Ramos (cell line): Measurements from ENCODE around the gene SYNE2.

Experiments used
- in situ Hi-C: fragments of 300-500 bp; cut with MboI; formaldehyde crosslinking; loops from one replicate; pipeline ENCODE4 v1.14.3; 2022; ENCODE audit warnings: low sequenced_read_pairs; ENCODE audit not compliant: unreplicated experiment

SYNE2 gene

GRCh38 chr14:63952053-63952932 lies 99.5 kb downstream of the SYNE2 start:
- in situ Hi-C loops: no loop called here

DNA sequence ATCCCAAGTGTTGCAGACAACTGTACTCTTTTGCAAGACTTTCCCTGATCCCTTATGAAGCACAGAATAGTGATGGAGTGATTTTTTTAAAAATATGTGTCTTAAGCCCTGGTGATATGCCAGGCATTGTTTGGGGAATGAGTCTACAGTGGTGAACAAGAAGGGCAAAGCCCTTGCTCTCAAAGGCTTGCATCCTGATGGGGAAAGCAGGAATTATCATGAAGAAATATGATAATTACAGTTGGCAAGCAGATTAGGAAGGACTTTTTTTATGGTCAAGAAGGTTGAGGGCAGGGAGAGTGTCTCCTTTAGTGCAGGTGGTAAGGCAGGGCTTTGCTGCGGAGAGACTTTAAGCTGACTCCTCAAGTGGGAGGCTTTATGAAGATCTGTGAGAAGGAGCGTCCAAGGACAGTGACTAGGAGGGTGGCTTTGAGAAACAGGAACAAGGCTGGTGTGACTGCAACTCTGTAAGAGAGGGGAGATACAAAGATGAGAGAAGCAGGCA lies 100.2 kb downstream of the SYNE2 start:
- in situ Hi-C loops: no loop called here

GRCh38 chr14:63956326-63956725 lies 103.5 kb downstream of the SYNE2 start:
- in situ Hi-C loops: no loop called here

- in situ Hi-C loops: no loop called here
These were observed 108.2 kb downstream of the SYNE2 start for GRCh38 chr14:63960926-63961567.

DNA sequence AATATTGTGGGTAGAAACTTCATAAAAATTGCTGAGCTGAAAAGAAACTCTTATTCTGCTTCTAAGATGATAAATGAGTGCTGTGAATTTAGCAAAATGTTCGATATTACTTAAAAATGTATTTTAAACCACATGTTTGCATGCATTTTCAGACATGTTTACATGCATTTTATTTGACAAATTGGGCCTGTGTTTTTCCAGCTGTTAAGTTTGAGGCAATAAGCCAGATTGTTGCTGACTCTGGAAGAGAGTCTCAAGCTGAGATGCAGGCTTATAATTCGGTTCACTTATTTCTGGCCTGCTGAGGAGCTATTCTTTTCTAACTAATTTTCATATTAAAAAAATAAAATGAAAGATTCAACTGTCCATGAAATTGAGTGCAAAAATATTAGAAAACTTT lies 110.1 kb downstream of the SYNE2 start:
- in situ Hi-C loops: no loop called here

GRCh38 chr14:63963439-63963838 lies 110.6 kb downstream of the SYNE2 start:
- in situ Hi-C loops: no loop called here

DNA sequence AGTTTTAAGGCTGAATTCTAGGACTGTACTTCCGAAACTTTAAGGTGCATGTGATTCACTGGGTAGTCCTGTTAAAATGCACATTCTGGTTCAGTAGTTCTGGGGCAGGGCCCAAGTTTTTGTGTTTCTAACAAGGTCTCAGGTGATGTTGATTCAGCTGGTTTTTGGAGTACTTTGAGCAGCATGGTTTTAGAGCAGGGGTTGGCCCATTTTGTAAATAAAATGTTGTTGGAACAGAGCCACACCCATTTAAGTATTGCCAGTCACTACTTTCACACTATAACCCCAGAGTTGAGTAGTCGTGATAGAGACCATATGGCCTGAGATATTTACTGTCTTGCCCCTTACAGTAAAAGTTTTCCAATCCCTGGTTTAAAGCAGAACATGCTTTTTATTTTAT lies 111.3 kb downstream of the SYNE2 start:
- in situ Hi-C loops: no loop called here

GRCh38 chr14:63966407-63966806 lies 113.6 kb downstream of the SYNE2 start:
- in situ Hi-C loops: no loop called here

DNA sequence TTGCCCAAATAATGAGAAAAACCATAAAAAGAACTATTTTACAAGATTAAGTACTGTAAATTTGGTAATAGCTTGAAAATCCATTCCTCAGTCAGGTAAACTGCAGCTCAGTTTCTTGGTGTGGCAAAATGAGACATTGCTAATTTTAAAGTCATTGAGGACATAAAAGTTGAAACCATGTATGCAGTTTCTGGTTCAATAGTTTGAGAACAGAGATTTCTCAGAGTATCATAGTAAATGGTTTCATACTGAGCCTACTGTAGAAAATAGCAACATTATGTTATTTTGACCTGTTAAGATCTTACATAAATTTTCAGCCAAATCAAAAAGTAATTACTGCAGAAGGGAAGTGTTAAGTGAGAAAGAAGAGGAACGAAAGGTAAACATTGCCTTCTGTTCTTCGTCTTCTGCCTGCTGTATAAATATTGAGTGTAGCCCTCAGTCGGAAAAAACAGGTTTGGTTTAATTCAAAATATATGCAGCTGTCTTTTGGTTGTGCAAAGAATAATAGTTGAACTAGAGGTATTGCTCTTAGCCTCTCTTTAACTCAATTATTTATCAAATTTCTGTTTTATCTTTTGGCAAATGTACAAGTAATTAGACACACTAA lies 119.6 kb downstream of the SYNE2 start:
- in situ Hi-C loops: no loop called here

- in situ Hi-C loops: no loop called here
These were observed 121.4 kb downstream of the SYNE2 start for GRCh38 chr14:63974176-63974575.

- in situ Hi-C loops: no loop called here
These were observed 128.8 kb downstream of the SYNE2 start for GRCh38 chr14:63981569-63981968.

- in situ Hi-C loops: no loop called here
These were observed 129.4 kb downstream of the SYNE2 start for GRCh38 chr14:63982156-63982555.

- in situ Hi-C loops: no loop called here
These were observed 129.8 kb downstream of the SYNE2 start for GRCh38 chr14:63982629-63983028.

GRCh38 chr14:63986789-63987533 lies 134.2 kb downstream of the SYNE2 start:
- in situ Hi-C loops: no loop called here

GRCh38 chr14:63988579-63988978 lies 135.8 kb downstream of the SYNE2 start:
- in situ Hi-C loops: no loop called here

DNA sequence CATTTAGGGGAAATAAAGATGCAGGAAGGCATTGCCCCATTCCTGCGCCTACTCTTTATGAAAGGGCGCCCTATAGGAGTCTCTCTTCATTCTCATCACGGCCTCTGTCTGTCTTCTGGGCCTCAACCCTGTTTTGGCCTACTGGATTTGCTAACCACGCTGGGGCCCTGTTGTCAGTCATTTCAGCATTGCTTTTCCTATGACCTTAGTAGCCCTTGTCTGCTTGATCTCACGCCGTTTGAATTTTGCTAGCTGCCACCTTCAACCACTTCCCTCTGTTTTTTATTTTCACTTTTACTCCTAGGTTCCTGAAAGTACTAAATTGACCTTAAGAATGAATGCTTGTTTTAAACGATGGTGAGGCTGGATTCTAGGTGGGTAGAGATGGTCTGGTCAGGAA lies 139.0 kb downstream of the SYNE2 start:
- in situ Hi-C loops: no loop called here

- in situ Hi-C loops: no loop called here
These were observed 140.1 kb downstream of the SYNE2 start for GRCh38 chr14:63992858-63993257.

DNA sequence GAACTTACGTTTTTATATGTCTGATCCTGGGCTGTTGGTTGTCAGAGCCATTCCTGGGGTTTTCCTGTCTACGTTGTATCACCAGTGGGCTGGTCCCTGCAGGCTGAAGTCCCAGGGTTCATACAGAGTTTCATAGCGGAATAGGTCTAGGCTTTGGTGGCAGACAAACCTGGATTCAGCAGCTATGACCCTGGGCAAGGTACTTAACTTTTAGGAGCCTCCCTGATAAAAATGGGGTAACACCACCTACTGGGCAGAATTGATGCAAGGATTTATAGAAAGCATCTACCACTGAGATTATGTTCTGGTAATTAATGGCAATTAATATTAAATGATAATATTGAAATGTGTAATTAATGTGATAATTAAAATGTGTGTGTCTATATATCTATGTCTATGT lies 141.2 kb downstream of the SYNE2 start:
- in situ Hi-C loops: no loop called here

DNA sequence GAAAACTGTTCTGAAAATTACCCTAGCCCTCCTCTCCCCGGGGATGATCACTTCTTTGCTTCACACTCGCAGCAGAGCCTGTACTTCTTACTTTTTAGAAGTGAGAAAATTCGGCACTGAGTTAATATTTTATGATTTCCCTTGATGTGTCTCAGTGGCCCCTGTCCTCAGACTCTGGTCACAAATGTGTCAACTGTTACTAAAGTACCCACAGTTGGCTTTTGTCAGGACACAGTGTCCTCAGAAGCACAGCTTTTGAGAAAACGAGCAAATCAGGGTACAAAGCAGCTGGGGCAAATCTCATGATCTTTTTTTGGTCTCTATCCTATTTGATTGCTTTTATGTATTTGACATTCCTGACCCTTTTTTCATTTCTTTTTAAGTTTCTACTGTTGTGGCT lies 142.5 kb downstream of the SYNE2 start:
- in situ Hi-C loops: no loop called here

GRCh38 chr14:63996016-63996415 lies 143.2 kb downstream of the SYNE2 start:
- in situ Hi-C loops: no loop called here
